A549 (cell line): ENCODE results near the gene PRKAG2. TPM values are rescaled to one million over a fixed set of nuclear protein-coding genes. Genes with fewer than 3 reads are reported as not detected.

Experiments used
- ATAC-seq, 2 experiments: fragments of 200-7000 bp in 1 of 2; fragments of >200 bp in 1 of 2; cut with Nextera tagmentation in 1 of 2; cut with Tn5 transposase in 1 of 2; 3 replicates each; pipeline versions ENCODE4 v1.8.0 to v1.9.1; 2018 to 2020; ENCODE audit warnings: mild to moderate bottlenecking in 1 of 2, moderate library complexity in 1 of 2
- CTCF ChIA-PET: fragments of 300-600 bp; sonication (Branson Sonifier 250); formaldehyde crosslinking; extraction: SDS; loops from one replicate; lab custom pipeline; 2021; ENCODE audit warnings: antibody characterized with exemption, inconsistent platforms; lab: Yijun Ruan, JAX
- POLR2A ChIA-PET: fragments of 350-600 bp; formaldehyde crosslinking; extraction: SDS; loops from one replicate; lab custom pipeline; 2021; ENCODE audit warnings: antibody characterized with exemption, inconsistent platforms; lab: Yijun Ruan, JAX
- DNase-seq, 2 experiments: peaks; one replicate each; pipeline versions ENCODE4 v3.0.0 to v3.0.0-alpha.2; 2011 to 2016; ENCODE audit warnings: low read depth in 1 of 2, low spot score in 1 of 2
- FAIRE-seq: peaks from 2 replicates; lab custom pipeline; 2011; peaks lifted over from hg19 to GRCh38; lab: Jason Lieb, UNC
- H3K27ac ChIP-seq, 2 experiments: fragments of >200 bp; sonication (Bioruptor Twin); formaldehyde crosslinking; 3 replicates each; pipeline ENCODE4 v1.5.1; 2016 to 2017
- H3K4me1 ChIP-seq: fragments of >200 bp; sonication (Bioruptor Twin); formaldehyde crosslinking; 3 replicates; pipeline ENCODE4 v1.6.1; 2016
- H3K4me2 ChIP-seq: fragments of >200 bp; sonication (Bioruptor Twin); formaldehyde crosslinking; 3 replicates; pipeline ENCODE4 v1.6.1; 2016
- H3K4me3 ChIP-seq: fragments of >200 bp; sonication (Bioruptor Twin); formaldehyde crosslinking; 3 replicates; pipeline ENCODE4 v1.5.1; 2016
- H3K9me3 ChIP-seq: fragments of >200 bp; sonication (Bioruptor Twin); formaldehyde crosslinking; 3 replicates; pipeline ENCODE4 v1.6.1; 2016
- CEBPB ChIP-seq, 2 experiments: fragments of >200 bp in 1 of 2; sonication (Bioruptor Twin) in 1 of 2; formaldehyde crosslinking in 1 of 2; IDR thresholded peaks; 2 replicates each; pipeline ENCODE4 v1.6.1; 2012 to 2016
- CHD4 ChIP-seq: fragments of 200-600 bp; sonication (generic); IDR thresholded peaks from 2 replicates; pipeline ENCODE4 v1.6.1; 2016; ENCODE audit warnings: antibody characterized with exemption, mild to moderate bottlenecking, borderline replicate concordance
- EHF ChIP-seq: fragments of 250-450 bp; sonication (Bioruptor Pico); IDR thresholded peaks from 2 replicates; pipeline ENCODE4 v1.5.0; 2020; ENCODE audit warnings: mild to moderate bottlenecking
- HEYL ChIP-seq: fragments of 250-450 bp; sonication (Bioruptor Pico); IDR thresholded peaks from 2 replicates; pipeline ENCODE4 v1.8.0; 2021; ENCODE audit warnings: mild to moderate bottlenecking, moderate library complexity
- HOXA7 ChIP-seq: fragments of 250-450 bp; sonication (Bioruptor Pico); IDR thresholded peaks from 2 replicates; pipeline ENCODE4 v1.5.0; 2020; ENCODE audit warnings: mild to moderate bottlenecking, moderate library complexity
- JUN ChIP-seq, 2 experiments: fragments of >200 bp; sonication (Bioruptor Twin); formaldehyde crosslinking; IDR thresholded peaks; 2 replicates in 1 of 2; 3 replicates in 1 of 2; pipeline ENCODE4 v1.6.1; 2016 to 2017
- KDM1A ChIP-seq: fragments of 200-600 bp; sonication (generic); IDR thresholded peaks from 2 replicates; pipeline ENCODE4 v1.6.1; 2016; ENCODE audit warnings: low read depth, mild to moderate bottlenecking
- MYC ChIP-seq: IDR thresholded peaks from 2 replicates; pipeline ENCODE4 v1.6.1; 2012; ENCODE audit warnings: mild to moderate bottlenecking, inconsistent platforms, low read length, improper control_type of control experiment, borderline replicate concordance
- NPAS2 ChIP-seq: fragments of 250-450 bp; sonication (Bioruptor Pico); IDR thresholded peaks from 2 replicates; pipeline ENCODE4 v1.8.0; 2022; ENCODE audit warnings: mild to moderate bottlenecking, moderate library complexity, borderline replicate concordance
- RARB ChIP-seq: fragments of 250-450 bp; sonication (Bioruptor Pico); IDR thresholded peaks from 2 replicates; pipeline ENCODE4 v1.8.0; 2021; ENCODE audit warnings: mild to moderate bottlenecking, moderate library complexity
- SREBF2 ChIP-seq: fragments of 450-650 bp; IDR thresholded peaks from 2 replicates; pipeline ENCODE4 v1.6.1; 2014; ENCODE audit warnings: mild to moderate bottlenecking, moderate library complexity
- TFCP2L1 ChIP-seq: fragments of 250-450 bp; sonication (Bioruptor Pico); IDR thresholded peaks from 2 replicates; pipeline ENCODE4 v1.5.0; 2021; ENCODE audit warnings: mild to moderate bottlenecking
- ZSCAN20 ChIP-seq: fragments of 250-450 bp; sonication (Bioruptor Pico); IDR thresholded peaks from 2 replicates; pipeline ENCODE4 v1.8.0; 2022; ENCODE audit warnings: mild to moderate bottlenecking, moderate library complexity
- WGBS: methylation state at CpG from one replicate; pipeline ENCODE4 v1.1.6; 2017; ENCODE audit errors: missing lambda C conversion rate; 5-methylcytosine and 5-hydroxymethylcytosine counted together
- polyA plus RNA-seq, 4 experiments: library from polyadenylated mRNA; depleted of rRNA in 3 of 4; stranded (reverse); fragments of >200 nt; fragmentation: RNase III in 1 of 4; extraction: RNeasy Plus Mini Kit Qiagen cat#74134 plus additional on column Dnase treatment in 1 of 4; gene quantifications; 2 replicates in 3 of 4; 3 replicates in 1 of 4; pipeline ENCODE4 v1.2.3, GENCODE V29; 2011 to 2017
- TF ChIP-seq, protein P1 (sequence below): IDR thresholded peaks from 2 replicates; pipeline ENCODE4 v1.6.1; 2012
- TF ChIP-seq, protein P2 (sequence below): fragments of 450-650 bp; IDR thresholded peaks from 2 replicates; pipeline ENCODE4 v1.6.1; 2014; ENCODE audit warnings: antibody characterized with exemption
- TF ChIP-seq, protein P3 (sequence below): fragments of 200-600 bp; sonication (generic); IDR thresholded peaks from 2 replicates; pipeline ENCODE4 v1.6.1; 2016; ENCODE audit warnings: antibody characterized with exemption, mild to moderate bottlenecking, moderate library complexity
- TF ChIP-seq, protein P4 (sequence below): fragments of 150-350 bp; IDR thresholded peaks from 2 replicates; pipeline ENCODE4 v1.6.1; 2014; ENCODE audit warnings: low read depth, mild to moderate bottlenecking, low read length

PRKAG2 gene
- polyA plus RNA-seq, 2 of the 4 experiments (the other 2 are of a cell fraction), result 26.5 to 31.7 TPM

DNA sequence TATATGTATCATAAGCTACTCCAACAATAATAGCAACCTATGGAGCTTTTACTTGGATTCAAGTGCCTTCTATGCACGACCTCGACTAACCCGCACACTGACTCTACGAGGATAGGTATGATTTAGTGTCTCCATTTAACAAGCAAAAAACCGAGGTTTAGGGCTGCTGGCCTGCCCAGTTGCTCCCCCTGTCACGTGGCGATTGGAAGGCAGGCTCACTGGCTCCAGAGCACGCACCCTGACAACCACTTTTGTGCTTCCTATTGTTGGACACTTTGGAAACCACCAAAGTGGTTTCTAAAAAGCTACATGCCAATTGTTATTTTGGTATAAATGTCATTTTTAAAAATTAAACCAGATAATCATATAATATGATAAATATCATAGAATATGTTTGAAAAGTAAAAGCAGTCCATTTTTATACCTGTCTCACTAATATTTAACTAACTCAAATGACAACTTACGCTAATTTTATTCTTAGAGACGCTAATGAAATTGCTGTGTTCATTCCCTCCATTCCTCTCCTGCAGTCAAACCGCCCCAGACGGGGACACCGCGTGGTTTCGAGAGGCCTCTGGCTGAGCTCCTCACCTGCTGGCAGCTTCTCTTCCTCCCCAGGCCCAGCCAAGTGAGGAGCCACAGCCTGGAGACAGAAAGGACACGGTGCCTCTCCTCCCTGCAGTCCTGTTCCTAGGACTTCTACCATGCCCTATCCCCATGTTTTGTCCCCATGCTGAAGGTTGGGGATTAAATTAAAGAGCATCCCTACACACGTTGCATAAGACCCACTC lies 335.0 kb downstream of the PRKAG2 start:
- Histone ChIP-seq H3K27ac (no peak overlapping the region), H3K4me1 (no peaks in the 10 kb centered on the region), H3K4me3 (no peak overlapping the region), H3K9me3 (no peaks in the 10 kb centered on the region), H3K4me2 (no peak overlapping the region)
- DNase-seq, result no peak
- POLR2A ChIA-PET, result no interaction called here
- FAIRE-seq, result no peak
- WGBS, result 78% methylated on average over 17 of the region's 17 CpGs
- TF ChIP-seq, protein P1, sequence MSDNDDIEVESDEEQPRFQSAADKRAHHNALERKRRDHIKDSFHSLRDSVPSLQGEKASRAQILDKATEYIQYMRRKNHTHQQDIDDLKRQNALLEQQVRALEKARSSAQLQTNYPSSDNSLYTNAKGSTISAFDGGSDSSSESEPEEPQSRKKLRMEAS, result no peak
- TF ChIP-seq, protein P2, sequence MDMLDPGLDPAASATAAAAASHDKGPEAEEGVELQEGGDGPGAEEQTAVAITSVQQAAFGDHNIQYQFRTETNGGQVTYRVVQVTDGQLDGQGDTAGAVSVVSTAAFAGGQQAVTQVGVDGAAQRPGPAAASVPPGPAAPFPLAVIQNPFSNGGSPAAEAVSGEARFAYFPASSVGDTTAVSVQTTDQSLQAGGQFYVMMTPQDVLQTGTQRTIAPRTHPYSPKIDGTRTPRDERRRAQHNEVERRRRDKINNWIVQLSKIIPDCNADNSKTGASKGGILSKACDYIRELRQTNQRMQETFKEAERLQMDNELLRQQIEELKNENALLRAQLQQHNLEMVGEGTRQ, result no peak
- no peak for TF ChIP-seq HEYL (CRISPR knock-in tag)
- no peak for TF ChIP-seq NPAS2 (CRISPR knock-in tag)
- TF ChIP-seq, protein P3, sequence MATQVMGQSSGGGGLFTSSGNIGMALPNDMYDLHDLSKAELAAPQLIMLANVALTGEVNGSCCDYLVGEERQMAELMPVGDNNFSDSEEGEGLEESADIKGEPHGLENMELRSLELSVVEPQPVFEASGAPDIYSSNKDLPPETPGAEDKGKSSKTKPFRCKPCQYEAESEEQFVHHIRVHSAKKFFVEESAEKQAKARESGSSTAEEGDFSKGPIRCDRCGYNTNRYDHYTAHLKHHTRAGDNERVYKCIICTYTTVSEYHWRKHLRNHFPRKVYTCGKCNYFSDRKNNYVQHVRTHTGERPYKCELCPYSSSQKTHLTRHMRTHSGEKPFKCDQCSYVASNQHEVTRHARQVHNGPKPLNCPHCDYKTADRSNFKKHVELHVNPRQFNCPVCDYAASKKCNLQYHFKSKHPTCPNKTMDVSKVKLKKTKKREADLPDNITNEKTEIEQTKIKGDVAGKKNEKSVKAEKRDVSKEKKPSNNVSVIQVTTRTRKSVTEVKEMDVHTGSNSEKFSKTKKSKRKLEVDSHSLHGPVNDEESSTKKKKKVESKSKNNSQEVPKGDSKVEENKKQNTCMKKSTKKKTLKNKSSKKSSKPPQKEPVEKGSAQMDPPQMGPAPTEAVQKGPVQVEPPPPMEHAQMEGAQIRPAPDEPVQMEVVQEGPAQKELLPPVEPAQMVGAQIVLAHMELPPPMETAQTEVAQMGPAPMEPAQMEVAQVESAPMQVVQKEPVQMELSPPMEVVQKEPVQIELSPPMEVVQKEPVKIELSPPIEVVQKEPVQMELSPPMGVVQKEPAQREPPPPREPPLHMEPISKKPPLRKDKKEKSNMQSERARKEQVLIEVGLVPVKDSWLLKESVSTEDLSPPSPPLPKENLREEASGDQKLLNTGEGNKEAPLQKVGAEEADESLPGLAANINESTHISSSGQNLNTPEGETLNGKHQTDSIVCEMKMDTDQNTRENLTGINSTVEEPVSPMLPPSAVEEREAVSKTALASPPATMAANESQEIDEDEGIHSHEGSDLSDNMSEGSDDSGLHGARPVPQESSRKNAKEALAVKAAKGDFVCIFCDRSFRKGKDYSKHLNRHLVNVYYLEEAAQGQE, result no peak
- no peak for TF ChIP-seq TFCP2L1 (CRISPR knock-in tag)
- no peak for TF ChIP-seq EHF (CRISPR knock-in tag)
- TF ChIP-seq KDM1A, result no peak
- no peak for TF ChIP-seq HOXA7 (CRISPR knock-in tag)
- no peak for TF ChIP-seq CEBPB (IDR thresholded peaks at IDR 0.05)
- TF ChIP-seq, protein P4, sequence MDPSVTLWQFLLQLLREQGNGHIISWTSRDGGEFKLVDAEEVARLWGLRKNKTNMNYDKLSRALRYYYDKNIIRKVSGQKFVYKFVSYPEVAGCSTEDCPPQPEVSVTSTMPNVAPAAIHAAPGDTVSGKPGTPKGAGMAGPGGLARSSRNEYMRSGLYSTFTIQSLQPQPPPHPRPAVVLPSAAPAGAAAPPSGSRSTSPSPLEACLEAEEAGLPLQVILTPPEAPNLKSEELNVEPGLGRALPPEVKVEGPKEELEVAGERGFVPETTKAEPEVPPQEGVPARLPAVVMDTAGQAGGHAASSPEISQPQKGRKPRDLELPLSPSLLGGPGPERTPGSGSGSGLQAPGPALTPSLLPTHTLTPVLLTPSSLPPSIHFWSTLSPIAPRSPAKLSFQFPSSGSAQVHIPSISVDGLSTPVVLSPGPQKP, result no peak
- TF ChIP-seq RARB, result no peak
- ATAC-seq, result no peak
- CTCF ChIA-PET, result interaction anchor here (1.0 to 1.7 kb wide), 5 partner anchors 15 to 242 kb away, joined by 3 to 5 read pairs (median 3); no protein-coding TSS in a partner anchor

DNA sequence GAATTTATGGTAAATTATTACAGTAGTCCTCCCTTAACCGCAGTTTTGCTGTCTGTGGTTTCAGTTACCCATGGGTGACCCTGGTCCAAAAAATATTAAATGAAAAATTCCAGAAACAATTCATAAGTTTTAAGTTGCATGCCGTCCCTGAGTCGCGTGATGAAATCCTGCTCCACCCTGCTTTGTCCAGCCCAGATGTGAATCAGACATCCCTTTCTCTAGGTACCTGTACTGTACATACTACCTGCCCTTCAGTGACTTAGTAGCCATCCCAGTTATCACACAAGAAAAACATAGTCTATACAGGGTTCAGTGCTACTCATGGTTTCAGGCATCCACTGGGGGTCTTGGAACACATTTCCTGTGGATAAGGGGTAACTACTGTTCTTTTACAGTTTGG lies 336.8 kb downstream of the PRKAG2 start:
- ATAC-seq (no peak), FAIRE-seq (no peak), DNase-seq (no peak)
- Histone ChIP-seq H3K4me1 (no peaks in the 10 kb centered on the region), H3K4me3 (no peak overlapping the region), H3K27ac (no peak overlapping the region), H3K4me2 (no peak overlapping the region), H3K9me3 (no peaks in the 10 kb centered on the region)
- ChIA-PET POLR2A (no interaction called here), CTCF (no interaction called here)
- no peak for TF ChIP-seq JUN (IDR thresholded peaks at IDR 0.05)
- TF ChIP-seq, protein P2, result no peak
- no peak for TF ChIP-seq MYC
- no peak for TF ChIP-seq SREBF2
- no peak for TF ChIP-seq CHD4
- TF ChIP-seq CEBPB (IDR thresholded peaks at IDR 0.05), result no peak
- TF ChIP-seq ZSCAN20 (CRISPR knock-in tag), result no peak
- 84% methylated on average over 4 of the region's 4 CpGs for WGBS
